Loucy (cell line): Measurements from ENCODE around the gene MUC6.

Experiments used
- H2AFZ ChIP-seq: fragments of 200-600 bp; sonication (generic); 2 replicates; pipeline ENCODE4 v1.6.0; 2016; ENCODE audit warnings: antibody characterized with exemption, mild to moderate bottlenecking, low read length, moderate library complexity
- H3F3A ChIP-seq: fragments of 200-600 bp; 2 replicates; pipeline ENCODE4 v1.6.0; 2016; ENCODE audit warnings: antibody characterized with exemption, low read depth, mild to moderate bottlenecking
- H3K27me3 ChIP-seq: fragments of 200-600 bp; sonication (generic); 2 replicates; pipeline ENCODE4 v1.6.1; 2014; ENCODE audit warnings: low read length, mild to moderate bottlenecking; ENCODE audit not compliant: insufficient read depth, poor library complexity, severe bottlenecking
- H3K36me3 ChIP-seq: fragments of 200-600 bp; sonication (generic); 2 replicates; pipeline ENCODE4 v1.6.1; 2016; ENCODE audit warnings: low read length; ENCODE audit not compliant: insufficient read depth
- H3K4me1 ChIP-seq: fragments of 200-600 bp; sonication (generic); 2 replicates; pipeline ENCODE4 v1.5.1; 2014; ENCODE audit warnings: low read length, mild to moderate bottlenecking; ENCODE audit not compliant: insufficient read depth, poor library complexity, severe bottlenecking
- H3K4me2 ChIP-seq: fragments of 200-600 bp; sonication (generic); 2 replicates; pipeline ENCODE4 v1.6.0; 2014; ENCODE audit warnings: antibody characterized with exemption, low read length, low read depth, mild to moderate bottlenecking; ENCODE audit not compliant: poor library complexity, severe bottlenecking
- H3K4me3 ChIP-seq: fragments of 200-600 bp; sonication (generic); 2 replicates; pipeline ENCODE4 v1.5.1; 2014; ENCODE audit warnings: low read length, mild to moderate bottlenecking, mixed read lengths; ENCODE audit not compliant: poor library complexity, severe bottlenecking
- H3K79me2 ChIP-seq: fragments of 200-600 bp; sonication (generic); 2 replicates; pipeline ENCODE4 v1.6.1; 2014; ENCODE audit warnings: low read length; ENCODE audit not compliant: insufficient read depth
- H3K9ac ChIP-seq: fragments of 200-600 bp; sonication (generic); 2 replicates; pipeline ENCODE4 v1.6.0; 2014; ENCODE audit warnings: mild to moderate bottlenecking, low read depth, low read length, moderate library complexity; ENCODE audit not compliant: poor library complexity, severe bottlenecking
- H3K9me2 ChIP-seq: fragments of 200-600 bp; sonication (generic); replicated peaks from 2 replicates; pipeline ENCODE4 v1.6.1; 2016; ENCODE audit warnings: low read depth, low read length, mixed read lengths
- H3K9me3 ChIP-seq: fragments of 200-600 bp; sonication (generic); 2 replicates; pipeline ENCODE4 v1.6.1; 2014; ENCODE audit warnings: mild to moderate bottlenecking, antibody characterized with exemption, low read length, low read depth; ENCODE audit not compliant: insufficient read depth
- H4K20me1 ChIP-seq: fragments of 200-600 bp; sonication (generic); 2 replicates; pipeline ENCODE4 v1.6.0; 2014; ENCODE audit warnings: antibody characterized with exemption, low read length, mild to moderate bottlenecking; ENCODE audit not compliant: insufficient read depth, poor library complexity, severe bottlenecking
- CTCF ChIP-seq: fragments of 200-600 bp; sonication (generic); conservative IDR thresholded peaks from 2 replicates; pipeline ENCODE4 v1.5.1; 2014; ENCODE audit warnings: mild to moderate bottlenecking, antibody characterized with exemption, low read length
- EZH2phosphoT487 ChIP-seq: fragments of 200-600 bp; IDR thresholded peaks from 2 replicates; pipeline ENCODE4 v1.6.1; 2018; ENCODE audit warnings: antibody characterized with exemption, mild to moderate bottlenecking, moderate library complexity, borderline replicate concordance

The MUC6 gene

GRCh38 chr11:993632-994167 is 42.8 kb downstream of the MUC6 start:
- no peaks in the 10 kb centered on the region for H3K79me2 ChIP-seq
- H3K4me1 ChIP-seq = no peaks in the 10 kb centered on the region
- H3K36me3 ChIP-seq = peaks cover 63% of the 10 kb centered on the region; the same call in 1 of the 2 replicates
- H3F3A ChIP-seq = no peaks in the 10 kb centered on the region
- no peaks in the 10 kb centered on the region for H3K9me3 ChIP-seq
- TF ChIP-seq EZH2phosphoT487 = no peak
- TF ChIP-seq CTCF = no peak
- no peaks in the 10 kb centered on the region for H3K9me2 ChIP-seq
- no peak overlapping the region for H2AFZ ChIP-seq
- no peak overlapping the region for H3K4me2 ChIP-seq
- H3K4me3 ChIP-seq = no peak overlapping the region
- H3K27me3 ChIP-seq = no peaks in the 10 kb centered on the region
- peaks cover 4% of the 10 kb centered on the region for H4K20me1 ChIP-seq
- no peak overlapping the region for H3K9ac ChIP-seq

DNA sequence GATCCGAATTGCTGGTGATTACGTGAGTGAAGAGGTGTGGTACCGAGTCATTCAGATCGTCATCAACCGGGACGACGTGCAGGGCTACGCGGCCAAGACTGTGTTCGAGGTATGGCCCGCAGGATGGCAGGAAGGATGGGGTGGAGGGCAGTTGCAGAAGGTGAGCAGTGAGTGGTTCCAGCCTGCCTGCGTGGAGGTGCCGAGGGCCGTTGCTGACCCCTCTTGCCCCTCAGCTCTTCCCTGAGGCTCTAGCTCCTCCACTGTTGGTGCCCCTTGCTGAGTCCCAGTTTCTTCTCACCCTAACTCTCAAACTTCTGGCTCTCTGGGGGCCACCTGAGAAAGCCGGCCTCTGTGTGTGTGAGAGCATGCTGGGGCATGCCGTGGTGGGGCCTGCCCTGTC is 43.9 kb downstream of the MUC6 start:
- Histone ChIP-seq H3K4me1 (no peaks in the 10 kb centered on the region), H3K9ac (no peak overlapping the region), H3K4me2 (no peak overlapping the region), H3F3A (no peaks in the 10 kb centered on the region), H3K4me3 (no peak overlapping the region), H2AFZ (no peak overlapping the region), H3K9me3 (no peaks in the 10 kb centered on the region), H3K36me3 (peaks cover 74% of the 10 kb centered on the region; the same call in 1 of the 2 replicates), H3K79me2 (no peaks in the 10 kb centered on the region), H3K9me2 (no peaks in the 10 kb centered on the region), H3K27me3 (no peaks in the 10 kb centered on the region), H4K20me1 (peaks cover 4% of the 10 kb centered on the region)
- no peak for TF ChIP-seq EZH2phosphoT487
- TF ChIP-seq CTCF = no peak

DNA sequence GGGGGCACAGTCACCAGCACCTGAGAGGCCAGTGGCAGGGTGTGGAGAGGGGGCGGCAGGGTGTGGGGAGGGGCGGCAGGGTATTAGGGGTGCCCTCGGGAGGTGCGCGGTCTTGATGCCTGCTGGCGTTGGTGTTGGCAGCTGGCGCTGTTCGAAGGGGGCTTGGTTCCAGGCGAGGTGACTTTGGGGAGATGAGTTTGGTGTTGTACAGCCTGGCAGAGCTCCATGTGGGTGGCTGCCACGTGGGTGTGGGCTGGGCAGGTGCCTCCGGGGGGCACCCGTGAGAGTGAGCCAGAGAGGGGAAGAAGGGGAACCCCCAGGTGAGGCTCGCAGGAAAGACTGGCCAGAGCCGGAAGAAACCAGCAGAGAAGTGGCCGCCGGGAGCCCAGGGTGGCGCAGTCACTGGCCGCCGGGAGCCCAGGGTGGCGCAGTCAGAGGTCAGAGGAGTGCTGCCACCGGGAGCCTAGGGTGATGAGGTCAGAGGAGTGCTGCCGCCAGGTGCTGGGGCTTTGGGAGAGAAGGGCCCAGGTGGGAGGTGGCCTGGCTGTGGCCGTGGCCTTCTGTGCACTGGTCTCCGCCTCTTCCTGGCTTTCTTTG is 44.7 kb downstream of the MUC6 start:
- TF ChIP-seq CTCF (no peak), EZH2phosphoT487 (no peak)
- peaks cover 76% of the 10 kb centered on the region; the same call in 1 of the 2 replicates for H3K36me3 ChIP-seq

More for the DNA sequence above, 44.7 kb downstream of the MUC6 start:
- Histone ChIP-seq H3K9ac (no peak overlapping the region), H2AFZ (no peak overlapping the region), H3K4me2 (no peak overlapping the region), H3K4me3 (no peak overlapping the region), H3K27me3 (no peaks in the 10 kb centered on the region), H3K9me3 (no peaks in the 10 kb centered on the region), H4K20me1 (peaks cover 4% of the 10 kb centered on the region), H3K79me2 (no peaks in the 10 kb centered on the region), H3K9me2 (no peaks in the 10 kb centered on the region), H3K4me1 (no peaks in the 10 kb centered on the region), H3F3A (no peaks in the 10 kb centered on the region)
